ENCODE results near the gene XYLT1.

GRCh38 chr16:17346621-17347569, 123.9 kb downstream of the XYLT1 start:
- TF ChIP-seq CTCF (IDR thresholded peaks at IDR 0.05; ENCODE audit: low read depth, low read length): no peak
- no peak for TF ChIP-seq EZH2phosphoT487 (IDR thresholded peaks at IDR 0.05; ENCODE audit: low read depth)

Data from OCI-LY3 (cell line).